GM21381 (cell line): ENCODE data around the gene ASB18.
"Not testable (repeated sequence)": the region's sequence is repeated elsewhere in the genome, so short reads cannot be mapped to it uniquely, and the experiment has no call there.

Experiments used
- ATAC-seq: cut with Tn5 transposase; IDR thresholded peaks from one replicate; pipeline ENCODE4 v1.9.1; 2021; ENCODE audit warnings: mild to moderate bottlenecking, moderate library complexity; ENCODE audit not compliant: unreplicated experiment

Gene ASB18

DNA sequence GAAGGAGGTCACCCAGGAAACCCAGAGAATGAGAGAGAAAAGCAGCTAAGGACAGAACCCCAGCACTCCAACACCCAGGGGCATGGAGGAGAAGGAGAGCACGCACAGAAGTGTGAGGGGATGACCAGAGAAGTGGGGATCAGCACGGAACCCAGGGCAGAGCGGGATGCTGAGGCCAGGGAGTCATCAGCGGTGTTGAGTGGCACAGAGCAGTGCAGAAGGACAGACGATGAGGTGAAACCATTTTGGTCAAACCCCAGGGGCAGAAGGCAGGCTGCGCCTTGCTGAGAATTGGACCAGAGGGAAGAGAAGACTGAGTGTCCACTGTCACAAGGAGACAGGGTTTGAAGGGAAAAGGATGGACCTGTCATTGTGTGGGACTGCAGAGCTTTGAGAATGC, 23.4 kb upstream of the ASB18 start:
- no peak for ATAC-seq

DNA sequence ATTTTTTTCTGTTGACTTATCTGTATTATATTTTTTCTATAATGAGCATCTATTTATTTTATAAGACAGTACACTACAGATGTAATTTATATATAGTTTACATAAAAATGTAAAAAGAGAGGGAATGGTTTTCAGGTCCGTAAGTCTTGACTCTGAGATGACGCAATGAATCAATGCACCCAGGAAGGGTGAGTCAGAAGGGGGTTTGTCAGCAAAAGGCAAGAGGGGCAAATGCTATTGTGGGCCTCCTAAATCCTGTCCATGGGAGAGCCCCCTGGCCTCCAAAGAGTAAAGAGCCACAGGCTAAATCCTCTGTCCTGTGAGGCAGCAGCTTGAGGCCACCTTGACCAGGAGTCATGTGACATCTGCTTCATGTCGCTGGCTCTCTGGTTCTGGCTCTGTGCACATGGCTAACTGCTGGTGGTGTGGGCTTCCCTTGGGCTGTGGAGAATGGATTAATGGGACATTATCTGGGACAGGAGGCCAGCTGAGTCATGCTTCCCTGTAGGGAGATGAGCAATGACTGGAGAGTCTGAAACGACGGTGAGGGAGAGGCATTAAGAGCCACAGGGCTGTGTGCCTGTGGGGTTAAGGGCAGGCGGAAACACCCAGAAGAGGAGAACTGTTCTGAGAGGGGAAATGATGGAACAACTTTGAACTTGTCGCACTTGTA, 22.8 kb upstream of the ASB18 start:
- no peak for ATAC-seq

GRCh38 chr2:236284208-236284607, 20.0 kb upstream of the ASB18 start:
- ATAC-seq, result no peak

GRCh38 chr2:236282406-236282805, 18.2 kb upstream of the ASB18 start:
- no peak for ATAC-seq

DNA sequence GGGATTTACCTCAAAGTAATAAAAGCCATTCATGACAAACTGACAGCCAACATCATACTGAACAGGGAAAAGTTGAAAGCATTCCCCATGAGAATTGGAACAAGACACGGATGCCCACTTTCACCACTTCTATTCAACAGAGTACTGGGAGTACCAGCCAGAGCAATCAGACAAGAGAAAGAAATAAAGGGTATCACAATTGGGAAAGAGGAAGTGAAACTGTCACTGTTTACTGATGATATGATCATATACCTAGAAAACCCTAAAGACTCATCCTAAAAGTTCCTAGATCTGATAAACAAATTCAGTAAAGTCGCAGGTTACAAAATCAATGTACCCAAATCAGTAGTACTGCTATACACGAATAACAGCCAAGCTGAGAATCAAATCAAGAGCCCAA, 17.2 kb upstream of the ASB18 start:
- ATAC-seq, result no peak

GRCh38 chr2:236273126-236273525, 8.9 kb upstream of the ASB18 start:
- no peak for ATAC-seq

- ATAC-seq, result no peak
These were observed 7.6 kb upstream of the ASB18 start for GRCh38 chr2:236271851-236272250.

DNA sequence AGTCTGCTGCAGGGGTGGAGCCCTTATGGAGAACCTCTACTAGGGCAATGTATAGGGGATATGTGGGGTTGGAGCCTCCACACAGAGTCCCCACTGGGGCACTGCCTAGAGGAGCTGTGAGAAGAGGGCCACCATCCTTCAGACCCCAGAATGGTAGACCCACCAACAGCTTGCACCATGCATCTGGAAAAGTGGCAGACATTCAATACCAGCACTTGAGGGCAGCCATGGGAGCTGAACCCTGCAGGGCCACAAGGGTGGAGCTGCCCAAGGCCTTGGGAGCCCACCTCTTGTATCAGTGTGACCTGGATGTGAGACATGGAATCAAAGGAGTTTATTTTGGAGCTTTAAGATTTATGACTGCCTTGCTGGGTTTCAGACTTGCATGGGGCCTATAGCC, 5.7 kb upstream of the ASB18 start:
- ATAC-seq, result not testable (repeated sequence)

DNA sequence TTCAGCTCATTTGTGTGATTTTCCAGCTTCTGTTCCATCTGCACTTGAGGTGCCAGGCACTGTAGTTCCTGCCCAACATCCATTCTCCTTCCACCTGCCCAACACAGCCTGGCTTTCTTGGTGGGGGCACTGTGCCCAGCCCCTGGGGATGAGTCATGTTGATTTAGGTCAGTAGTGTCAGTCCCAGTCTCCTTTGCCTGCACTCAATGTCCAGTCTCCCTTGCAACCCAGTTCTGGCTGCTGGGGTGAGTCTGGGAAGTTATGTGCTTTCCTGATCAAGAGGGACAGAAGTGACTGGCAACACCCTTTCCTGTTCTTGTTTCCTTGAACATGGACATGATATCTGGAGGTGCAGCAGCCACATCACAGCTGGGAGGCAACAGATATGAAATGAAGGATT, 1.5 kb upstream of the ASB18 start:
- ATAC-seq, result no peak

DNA sequence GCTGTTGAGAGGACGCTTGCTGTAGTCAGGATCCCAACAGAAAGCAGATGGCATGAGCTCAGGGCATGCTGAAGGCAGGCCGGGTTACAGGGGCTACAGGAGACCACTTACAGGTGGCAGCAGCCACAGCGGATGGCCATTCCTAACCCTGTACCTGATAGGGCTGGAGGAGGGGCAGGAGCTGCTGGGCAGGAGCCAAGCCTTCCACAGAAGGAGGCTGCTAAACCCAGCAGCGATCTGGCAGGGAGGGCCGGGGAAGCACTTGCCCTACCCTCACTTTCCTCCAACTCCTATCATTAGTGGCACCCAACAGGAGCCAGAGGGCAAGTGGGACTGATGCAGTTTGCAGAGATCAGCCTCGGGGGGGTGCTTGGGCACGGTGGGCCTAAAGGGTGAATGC, 2.0 kb downstream of the ASB18 start:
- no peak for ATAC-seq

DNA sequence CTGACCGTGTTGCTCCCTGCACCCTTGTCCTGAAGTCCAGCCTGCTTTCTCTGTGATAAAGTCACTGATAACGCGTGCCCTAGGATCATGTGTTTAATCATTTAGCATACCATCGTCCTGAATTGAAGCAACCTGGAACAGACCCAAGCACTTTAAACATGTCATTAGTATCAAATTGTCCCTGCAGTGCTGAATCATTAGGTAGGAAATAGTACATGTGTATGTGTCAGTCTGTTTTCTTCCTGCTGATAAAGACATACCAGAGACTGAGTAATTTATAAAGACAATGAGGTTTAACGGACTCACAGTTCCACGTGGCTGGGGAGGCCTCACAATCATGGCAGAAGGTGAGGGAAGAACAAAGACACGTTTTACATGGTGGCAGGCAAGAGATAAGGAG, 2.8 kb downstream of the ASB18 start:
- no peak for ATAC-seq

DNA sequence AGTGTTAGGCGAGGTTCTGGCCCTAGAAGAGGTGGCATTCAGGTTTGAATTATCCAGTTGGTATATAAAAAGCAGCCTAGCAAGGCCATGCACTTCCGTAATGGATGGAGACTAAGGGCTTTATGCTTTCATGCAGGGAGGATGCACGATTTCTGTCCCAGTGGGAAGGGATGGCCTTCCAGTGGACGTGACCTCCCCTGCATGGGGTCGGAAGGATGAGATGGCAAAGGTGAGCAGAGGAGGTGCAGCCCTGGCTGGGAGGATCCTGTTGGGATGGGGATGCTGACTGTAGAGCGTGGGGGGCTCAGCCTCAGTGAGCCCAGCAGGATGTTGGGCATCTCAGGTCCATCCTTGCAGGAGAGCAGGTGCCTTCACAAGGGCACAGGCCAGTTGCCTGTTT, 4.8 kb downstream of the ASB18 start:
- ATAC-seq, result no peak

DNA sequence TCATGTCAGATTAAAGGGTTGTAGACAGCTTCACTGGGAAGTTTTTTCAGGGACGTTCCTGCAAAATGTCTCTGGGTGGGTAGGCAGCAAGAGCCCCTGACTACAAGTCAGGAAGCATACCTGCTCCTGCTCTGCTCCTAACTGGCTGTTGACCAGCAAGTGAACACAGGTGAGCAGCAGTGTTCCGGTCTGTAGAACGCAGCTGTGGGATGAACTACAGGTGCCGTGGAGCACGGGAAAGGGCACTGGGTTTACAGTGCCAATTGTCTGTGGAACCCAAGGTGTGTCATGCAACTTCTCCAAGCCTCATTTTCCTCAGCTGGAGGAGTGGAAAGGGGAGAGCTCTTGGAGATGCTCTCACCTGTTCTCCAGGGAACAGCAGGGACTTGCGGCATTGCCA, 6.6 kb downstream of the ASB18 start:
- ATAC-seq, result no peak

- ATAC-seq, result no peak
These were observed 7.1 kb downstream of the ASB18 start for GRCh38 chr2:236257136-236257535.

DNA sequence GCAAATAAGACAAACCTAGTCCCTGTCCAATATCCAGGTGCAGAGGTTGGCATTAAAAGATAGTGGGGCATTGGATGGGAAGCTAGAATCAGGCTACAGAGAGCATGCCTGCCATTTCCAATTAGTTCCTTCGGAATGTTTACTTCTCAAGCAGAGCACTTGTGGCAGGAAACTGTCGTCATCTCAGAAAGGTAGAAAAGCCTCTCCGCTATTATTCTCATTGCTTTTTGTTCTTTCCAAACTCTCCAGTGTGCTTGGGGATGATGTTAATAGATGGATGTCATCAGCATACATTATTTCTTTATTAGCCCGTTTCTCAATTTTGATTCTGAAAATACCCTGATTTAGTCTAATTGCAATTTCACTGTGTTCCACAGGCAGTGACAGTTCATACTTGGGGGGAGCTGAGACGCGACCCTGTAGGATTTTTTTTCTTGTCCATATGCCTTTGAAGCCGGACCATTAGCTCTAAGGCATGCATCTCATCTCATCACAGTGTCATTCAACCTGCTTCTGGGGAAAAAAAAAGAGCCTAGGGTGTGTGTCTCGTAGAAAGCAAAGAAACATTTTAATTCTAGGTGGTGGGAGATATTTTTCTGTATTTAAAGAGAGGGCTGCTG, 7.7 kb downstream of the ASB18 start:
- no peak for ATAC-seq

GRCh38 chr2:236254674-236255073, 9.5 kb downstream of the ASB18 start:
- ATAC-seq, result no peak

DNA sequence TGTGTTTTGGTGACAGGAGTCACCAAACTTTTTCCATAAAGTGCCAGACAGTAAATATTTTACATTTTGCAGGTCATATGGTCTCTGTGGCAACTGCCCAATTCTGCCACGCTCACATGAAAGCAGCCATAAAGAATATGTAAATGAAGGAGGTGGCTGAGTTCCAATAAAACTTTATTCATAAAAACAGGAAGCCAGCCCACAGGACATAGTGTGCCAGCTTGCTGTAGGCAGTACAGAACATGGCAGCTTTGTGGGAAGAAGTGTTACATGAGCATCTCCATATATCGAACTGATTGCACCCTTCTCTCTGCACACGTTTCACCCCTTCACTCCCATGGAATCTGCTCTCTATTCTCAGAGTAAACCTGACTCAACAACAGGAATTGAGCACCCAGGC, 10.2 kb downstream of the ASB18 start:
- no peak for ATAC-seq

- no peak for ATAC-seq
These were observed 11.6 kb downstream of the ASB18 start for GRCh38 chr2:236252602-236253001.

DNA sequence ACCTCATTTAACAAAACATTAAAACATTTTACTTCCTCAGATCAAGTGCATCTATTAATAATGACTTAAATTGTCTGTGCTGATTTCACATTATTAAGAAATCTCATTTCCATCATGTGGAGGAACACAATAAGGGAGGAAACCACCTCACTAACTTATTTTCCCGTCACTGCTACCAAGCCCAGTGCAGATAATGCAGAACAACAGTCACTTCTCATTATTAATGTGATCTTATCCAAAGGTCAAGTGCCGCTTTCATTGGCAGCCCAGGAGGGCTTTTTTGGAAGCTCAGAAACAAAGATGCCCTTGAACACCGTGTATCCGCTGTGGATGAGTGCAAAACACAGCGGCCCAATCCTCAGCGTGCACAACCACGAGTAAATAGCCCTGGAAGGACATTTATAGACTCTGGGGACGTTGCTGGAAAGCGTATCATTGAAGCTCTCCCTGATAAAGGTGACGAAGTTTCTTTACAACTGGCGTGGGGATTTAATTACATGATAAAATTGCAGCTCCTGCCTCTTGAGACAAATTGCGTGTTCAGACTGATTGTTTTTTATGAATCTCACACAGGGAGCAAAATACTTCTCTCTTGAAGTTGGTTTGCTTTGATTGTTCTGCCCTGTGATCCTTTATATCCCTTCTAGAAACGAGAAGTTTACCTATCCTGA, 13.2 kb downstream of the ASB18 start:
- ATAC-seq, result no peak

- no peak for ATAC-seq
These were observed 13.9 kb downstream of the ASB18 start for GRCh38 chr2:236250286-236250685.

GRCh38 chr2:236249066-236249465, 15.1 kb downstream of the ASB18 start:
- ATAC-seq, result no peak

DNA sequence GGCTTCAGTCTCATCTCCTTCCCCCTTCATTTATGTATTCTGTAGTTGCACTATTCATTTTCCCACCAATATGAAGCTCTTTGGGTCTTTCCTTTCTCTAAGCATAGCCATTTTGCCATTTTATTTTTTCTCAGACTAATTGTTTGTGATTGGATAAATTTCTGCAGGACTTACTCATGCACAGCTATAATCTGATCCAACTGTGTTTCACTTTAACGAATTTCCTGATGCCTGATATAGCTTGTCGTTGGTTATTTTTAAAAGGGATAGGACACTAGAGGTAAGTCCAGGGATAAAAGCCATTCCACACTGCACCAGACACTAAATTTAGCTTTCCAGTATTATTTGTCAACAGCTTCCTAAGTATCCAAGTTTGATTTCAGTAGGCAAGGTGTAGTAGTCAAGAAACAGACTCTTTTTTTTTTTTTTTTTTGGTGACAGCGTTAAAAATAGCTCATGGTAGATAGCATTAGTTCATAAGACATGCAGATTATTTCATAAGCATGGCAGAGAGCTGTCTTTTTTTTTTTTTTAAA, 17.4 kb downstream of the ASB18 start:
- ATAC-seq, result no peak
